Dermis microvascular lymphatic vessel endothelial cell (primary cell): ENCODE results near the gene CLCA1. TPM values are rescaled to one million over a fixed set of nuclear protein-coding genes. Genes with fewer than 3 reads are reported as not detected.

Experiments
- DNase-seq, 2 donors: peaks; one replicate each; pipeline versions ENCODE4 v3.0.0 to v3.0.0-alpha.2; 2010; ENCODE audit warnings: low read depth in 2 of 2
- total RNA-seq: library from RNA; depleted of rRNA; stranded (reverse); fragments of >200 nt; gene quantifications from 2 replicates; pipeline ENCODE4 v1.2.1, GENCODE V29; 2014

The CLCA1 gene
- not detected in 2 replicates for total RNA-seq

GRCh38 chr1:86468501-86468977 lies at the start of gene CLCA1:
TSS of gene CLCA1 (plus strand) at chr1:86468927. CDS start at chr1:86468972, 45 bp downstream.
- DNase-seq = no peak

GRCh38 chr1:86419277-86419903 lies 49.3 kb upstream of the CLCA1 start:
- DNase-seq = peak in 1 of 2 donors; percentile 38

- DNase-seq = peak in 1 of 2 donors; percentile 26
Observed at GRCh38 chr1:86421601-86422280, 47.0 kb upstream of the CLCA1 start.

GRCh38 chr1:86423473-86423872 lies 45.3 kb upstream of the CLCA1 start:
- no peak for DNase-seq

- no peak for DNase-seq
Observed at GRCh38 chr1:86423873-86424272, 44.9 kb upstream of the CLCA1 start, which contains the start of gene CLCA2. TSS of gene CLCA2 (plus strand) at chr1:86424171. CDS start at chr1:86424248, 77 bp downstream.

- no peak for DNase-seq
Observed at GRCh38 chr1:86429122-86429725, 39.5 kb upstream of the CLCA1 start.

- DNase-seq = peak; percentile 54 to 78
Observed at GRCh38 chr1:86429835-86430234, 38.9 kb upstream of the CLCA1 start.

- DNase-seq = no peak
Observed at GRCh38 chr1:86430376-86430775, 38.4 kb upstream of the CLCA1 start.

- no peak for DNase-seq
Observed at GRCh38 chr1:86434059-86434458, 34.7 kb upstream of the CLCA1 start.

GRCh38 chr1:86435327-86435726 lies 33.4 kb upstream of the CLCA1 start:
- DNase-seq = no peak

- no peak for DNase-seq
Observed at GRCh38 chr1:86436041-86436440, 32.7 kb upstream of the CLCA1 start.

GRCh38 chr1:86441581-86441980 lies 27.1 kb upstream of the CLCA1 start:
- DNase-seq = no peak

GRCh38 chr1:86441997-86442396 lies 26.7 kb upstream of the CLCA1 start:
- DNase-seq = no peak

GRCh38 chr1:86445919-86446318 lies 22.8 kb upstream of the CLCA1 start:
- DNase-seq = no peak

GRCh38 chr1:86447198-86447790 lies 21.4 kb upstream of the CLCA1 start:
- DNase-seq = no peak

GRCh38 chr1:86448670-86449069 lies 20.1 kb upstream of the CLCA1 start:
- DNase-seq = no peak

- DNase-seq = no peak
Observed at GRCh38 chr1:86449103-86449502, 19.6 kb upstream of the CLCA1 start.

GRCh38 chr1:86450847-86451246 lies 17.9 kb upstream of the CLCA1 start:
- DNase-seq = no peak

- no peak for DNase-seq
Observed at GRCh38 chr1:86453664-86454063, 15.1 kb upstream of the CLCA1 start.

GRCh38 chr1:86455073-86455472 lies 13.7 kb upstream of the CLCA1 start:
- no peak for DNase-seq

GRCh38 chr1:86460998-86461397 lies 7.7 kb upstream of the CLCA1 start:
- no peak for DNase-seq

- no peak for DNase-seq
Observed at GRCh38 chr1:86461482-86461881, 7.2 kb upstream of the CLCA1 start.
